ENCODE results near the gene SLC8A3. TPM values are rescaled to one million over a fixed set of nuclear protein-coding genes. Genes with fewer than 3 reads are reported as not detected.

SLC8A3 gene
- total and polyA plus RNA-seq, 9 of the 15 experiments (the other 6 are each of a cell fraction or from before 2014, with no cell fraction given), result not detected

GRCh38 chr14:70050136-70050535 is 138.6 kb downstream of the SLC8A3 start:
- H3K4me1 ChIP-seq (replicated peaks in 1 of 2; ENCODE audit: control insufficient read depth in 2 of 2, insufficient read depth in 2 of 2, low read length in 2 of 2), result no peaks in the 10 kb centered on the region; a peak in 1 of 5 replicates
- H3K9ac ChIP-seq (ENCODE audit: insufficient read depth in 1 of 2, low read depth in 2 of 2, low read length in 2 of 2), result no peak overlapping the region
- WGBS (ENCODE audit: insufficient coverage, low coverage, missing lambda C conversion rate), result 7% methylated on average over 2 of the region's 4 CpGs
- peaks cover 0 to 8% of the 10 kb centered on the region in 2 experiments; a peak in 1 of 5 replicates for H3K27me3 ChIP-seq (ENCODE audit: control insufficient read depth in 2 of 2, insufficient read depth in 2 of 2, low read length in 2 of 2)
- no peak overlapping the region for H3K4me3 ChIP-seq
- DNase-seq (ENCODE audit: extremely low read depth in 1 of 4, low spot score in 3 of 4), result no peak
- H3K27ac ChIP-seq (ENCODE audit: extremely low read depth, low read depth, low read length), result no peak overlapping the region
- TF ChIP-seq RFX1 (IDR thresholded peaks at IDR 0.05) (peak; percentile 30), PURB (CRISPR knock-in tag; IDR thresholded peaks at IDR 0.05; ENCODE audit: low read depth) (no peak)
- no peaks in the 10 kb centered on the region for H4K20me1 ChIP-seq (replicated peaks; ENCODE audit: control insufficient read depth, insufficient read depth, low read length)
- H3K9me1 ChIP-seq (ENCODE audit: control insufficient read depth, insufficient read depth, low read length), result no peaks in the 10 kb centered on the region
- H3K79me2 ChIP-seq (ENCODE audit: control insufficient read depth, insufficient read depth, low read length), result no peaks in the 10 kb centered on the region
- in situ Hi-C loops (cut with MboI), result no loop called here
- ChIA-PET CTCF (ENCODE audit: low intra/inter-chr PET ratio) (no interaction called here), POLR2A (no interaction called here)
- no peak for ATAC-seq
- FAIRE-seq, result no peak
- BruUV-seq (replicated peaks), result no TSS peak
- no peak overlapping the region for H3K4me2 ChIP-seq (ENCODE audit: insufficient read depth, low read length)
- intact Hi-C loops (cut with micrococcal nuclease), result no loop called here
- H2AFZ ChIP-seq (ENCODE audit: low read depth, low read length), result no peak overlapping the region
- no peaks in the 10 kb centered on the region for H3K9me3 ChIP-seq (replicated peaks; ENCODE audit: control insufficient read depth, insufficient read depth, low read depth, low read length)
- no peaks in the 10 kb centered on the region for H3K36me3 ChIP-seq (ENCODE audit: control insufficient read depth, insufficient read depth, low read length)

GRCh38 chr14:70049605-70050004 is 139.1 kb downstream of the SLC8A3 start:
- H3K4me2 ChIP-seq (ENCODE audit: insufficient read depth, low read length), result no peak overlapping the region
- no TSS peak for BruUV-seq (replicated peaks)
- ATAC-seq, result no peak
- H2AFZ ChIP-seq (ENCODE audit: low read depth, low read length), result no peak overlapping the region
- no peaks in the 10 kb centered on the region for H3K79me2 ChIP-seq (ENCODE audit: control insufficient read depth, insufficient read depth, low read length)
- no peak overlapping the region for H3K27ac ChIP-seq (ENCODE audit: extremely low read depth, low read depth, low read length)
- H4K20me1 ChIP-seq (replicated peaks; ENCODE audit: control insufficient read depth, insufficient read depth, low read length), result no peaks in the 10 kb centered on the region
- H3K36me3 ChIP-seq (ENCODE audit: control insufficient read depth, insufficient read depth, low read length), result no peaks in the 10 kb centered on the region
- TF ChIP-seq NR4A1 (CRISPR knock-in tag; IDR thresholded peaks at IDR 0.05) (no peak), NR4A1 (tag; IDR thresholded peaks at IDR 0.05) (no peak), PTRF (tag; IDR thresholded peaks at IDR 0.05) (no peak), ZKSCAN8 (CRISPR knock-in tag; IDR thresholded peaks at IDR 0.05) (no peak), GTF2A2 (tag; IDR thresholded peaks at IDR 0.05) (no peak), PHB (CRISPR knock-in tag; IDR thresholded peaks at IDR 0.05) (no peak), TCF7 (IDR thresholded peaks at IDR 0.05; ENCODE audit: borderline replicate concordance) (no peak), KLF13 (tag; IDR thresholded peaks at IDR 0.05; ENCODE audit: borderline replicate concordance, low read depth) (no peak), ZNF140 (CRISPR knock-in tag; IDR thresholded peaks at IDR 0.05) (no peak), ARID2 (IDR thresholded peaks at IDR 0.05) (no peak), TRIM28 (IDR thresholded peaks at IDR 0.05) (no peak), ZNF134 (CRISPR knock-in tag; conservative IDR thresholded peaks at IDR 0.05) (no peak)
- TF ChIP-seq, protein P1, sequence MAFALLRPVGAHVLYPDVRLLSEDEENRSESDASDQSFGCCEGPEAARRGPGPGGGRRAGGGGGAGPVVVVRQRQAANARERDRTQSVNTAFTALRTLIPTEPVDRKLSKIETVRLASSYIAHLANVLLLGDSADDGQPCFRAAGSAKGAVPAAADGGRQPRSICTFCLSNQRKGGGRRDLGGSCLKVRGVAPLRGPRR (CRISPR knock-in tag; IDR thresholded peaks at IDR 0.05), result no peak
- TF ChIP-seq, protein P2, sequence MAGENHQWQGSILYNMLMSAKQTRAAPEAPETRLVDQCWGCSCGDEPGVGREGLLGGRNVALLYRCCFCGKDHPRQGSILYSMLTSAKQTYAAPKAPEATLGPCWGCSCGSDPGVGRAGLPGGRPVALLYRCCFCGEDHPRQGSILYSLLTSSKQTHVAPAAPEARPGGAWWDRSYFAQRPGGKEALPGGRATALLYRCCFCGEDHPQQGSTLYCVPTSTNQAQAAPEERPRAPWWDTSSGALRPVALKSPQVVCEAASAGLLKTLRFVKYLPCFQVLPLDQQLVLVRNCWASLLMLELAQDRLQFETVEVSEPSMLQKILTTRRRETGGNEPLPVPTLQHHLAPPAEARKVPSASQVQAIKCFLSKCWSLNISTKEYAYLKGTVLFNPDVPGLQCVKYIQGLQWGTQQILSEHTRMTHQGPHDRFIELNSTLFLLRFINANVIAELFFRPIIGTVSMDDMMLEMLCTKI (IDR thresholded peaks at IDR 0.05; ENCODE audit: partially characterized antibody), result no peak
- TF ChIP-seq, protein P3, sequence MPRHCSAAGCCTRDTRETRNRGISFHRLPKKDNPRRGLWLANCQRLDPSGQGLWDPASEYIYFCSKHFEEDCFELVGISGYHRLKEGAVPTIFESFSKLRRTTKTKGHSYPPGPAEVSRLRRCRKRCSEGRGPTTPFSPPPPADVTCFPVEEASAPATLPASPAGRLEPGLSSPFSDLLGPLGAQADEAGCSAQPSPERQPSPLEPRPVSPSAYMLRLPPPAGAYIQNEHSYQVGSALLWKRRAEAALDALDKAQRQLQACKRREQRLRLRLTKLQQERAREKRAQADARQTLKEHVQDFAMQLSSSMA (CRISPR knock-in tag; IDR thresholded peaks at IDR 0.05), result no peak
- H3K9ac ChIP-seq (ENCODE audit: insufficient read depth in 1 of 2, low read depth in 2 of 2, low read length in 2 of 2), result no peak overlapping the region
- in situ Hi-C loops (cut with MboI), result loop anchor here (25.0 kb wide), 1 partner anchor 487 kb away; the partner anchor contains the start of gene CCDC177
- H3K9me1 ChIP-seq (ENCODE audit: control insufficient read depth, insufficient read depth, low read length), result no peaks in the 10 kb centered on the region
- ChIA-PET CTCF (ENCODE audit: low intra/inter-chr PET ratio) (no interaction called here), POLR2A (no interaction called here)
- H3K27me3 ChIP-seq (ENCODE audit: control insufficient read depth in 2 of 2, insufficient read depth in 2 of 2, low read length in 2 of 2), result peaks cover 0 to 8% of the 10 kb centered on the region in 2 experiments; a peak in 1 of 5 replicates
- intact Hi-C loops (cut with micrococcal nuclease), result no loop called here
- no peaks in the 10 kb centered on the region for H3K9me3 ChIP-seq (replicated peaks; ENCODE audit: control insufficient read depth, insufficient read depth, low read depth, low read length)
- no peaks in the 10 kb centered on the region; a peak in 1 of 5 replicates for H3K4me1 ChIP-seq (replicated peaks in 1 of 2; ENCODE audit: control insufficient read depth in 2 of 2, insufficient read depth in 2 of 2, low read length in 2 of 2)
- 4% methylated on average over 3 of the region's 3 CpGs for WGBS (ENCODE audit: insufficient coverage, low coverage, missing lambda C conversion rate)
- no peak for FAIRE-seq
- H3K4me3 ChIP-seq, result no peak overlapping the region
- DNase-seq (ENCODE audit: extremely low read depth in 1 of 4, low spot score in 3 of 4), result no peak
